RWPE1 (cell line): ENCODE measurements around the gene SDHAF1.
A peak's percentile ranks its signal among the peaks of the same experiment; 100 is the strongest.

Source experiments
- CTCF ChIA-PET: fragments of 350-600 bp; sonication (Branson Sonifier 250); formaldehyde crosslinking; extraction: SDS; loops from one replicate; lab custom pipeline; 2021; lab: Yijun Ruan, JAX
- POLR2A ChIA-PET: fragments of 400-600 bp; formaldehyde crosslinking; extraction: SDS; loops from one replicate; lab custom pipeline; 2020; ENCODE audit warnings: antibody characterized with exemption; ENCODE audit not compliant: low non-redundant PET; lab: Yijun Ruan, JAX
- DNase-seq: peaks from one replicate; pipeline ENCODE4 v3.0.0; 2012; ENCODE audit warnings: low spot score
- H3K27ac ChIP-seq: fragments of 450-650 bp; 2 replicates; pipeline ENCODE4 v1.5.1; 2017
- CTCF ChIP-seq: fragments of 450-650 bp; conservative IDR thresholded peaks from 2 replicates; pipeline ENCODE4 v1.5.1; 2017; ENCODE audit warnings: low read depth, mild to moderate bottlenecking

Gene SDHAF1

GRCh38 chr19:36003284-36003683 is 8.3 kb downstream of the SDHAF1 start:
- no peak for DNase-seq
- H3K27ac ChIP-seq = no peak overlapping the region
- ChIA-PET CTCF (interaction anchor here (0.5 kb wide), 1 partner anchor 1366 kb away, joined by 3 read pairs; no protein-coding TSS in a partner anchor), POLR2A (no interaction called here)
- no peak for TF ChIP-seq CTCF

GRCh38 chr19:36006955-36007354 is 12.0 kb downstream of the SDHAF1 start:
- no peak for TF ChIP-seq CTCF
- ChIA-PET POLR2A (no interaction called here), CTCF (no interaction called here)
- 0 out of 2 replicates have a peak overlapping the region, but pooled peaks have one; percentile 5 for H3K27ac ChIP-seq
- DNase-seq = no peak

- CTCF ChIA-PET = interaction anchor here (0.5 to 2.4 kb wide), 2 partner anchors 12 to 136 kb away, joined by 6 to 8 read pairs; no protein-coding TSS in a partner anchor
- TF ChIP-seq CTCF = no peak
- H3K27ac ChIP-seq = peak within 1 kb of the TSS; percentile 65
- POLR2A ChIA-PET = interaction anchor here (0.5 to 0.6 kb wide), 3 partner anchors 21 to 46 kb away, joined by 3 to 12 read pairs (median 3); partner anchors contain the start of gene THAP8
- DNase-seq = no peak
Measured at GRCh38 chr19:36008336-36008978, 13.5 kb downstream of the SDHAF1 start, which contains the start of gene SYNE4. Gene SYNE4, minus strand, starts transcription at chr19:36008813. Its CDS starts 132 bp downstream, at chr19:36008681.

- peak; percentile 57 for DNase-seq
- ChIA-PET POLR2A (no interaction called here), CTCF (interaction anchor here (2.4 kb wide), 1 partner anchor 13 kb away, joined by 8 read pairs; no protein-coding TSS in a partner anchor)
- H3K27ac ChIP-seq = peak overlapping the region; percentile 65
- TF ChIP-seq CTCF = no peak
Measured at GRCh38 chr19:36009220-36009619, 14.2 kb downstream of the SDHAF1 start.

GRCh38 chr19:36009633-36010379 is 14.8 kb downstream of the SDHAF1 start:
- POLR2A ChIA-PET = no interaction called here
- no peak for DNase-seq
- no peak for TF ChIP-seq CTCF
- H3K27ac ChIP-seq = peak overlapping the region; percentile 65
- CTCF ChIA-PET = interaction anchor here (2.4 kb wide), 1 partner anchor 13 kb away, joined by 8 read pairs; no protein-coding TSS in a partner anchor

GRCh38 chr19:36010402-36010801 is 15.4 kb downstream of the SDHAF1 start:
- TF ChIP-seq CTCF = no peak
- H3K27ac ChIP-seq = no peak overlapping the region; the same call in 1 of the 2 replicates
- POLR2A ChIA-PET = no interaction called here
- DNase-seq = no peak
- CTCF ChIA-PET = interaction anchor here (2.4 kb wide), 1 partner anchor 14 kb away, joined by 8 read pairs; no protein-coding TSS in a partner anchor
